Kidney (tissue), 14 donors: ENCODE results near the gene ENTPD2. TPM values are rescaled to one million over a fixed set of nuclear protein-coding genes. Genes with fewer than 3 reads are reported as not detected.

ENCODE experiments used
- DNase-seq, 5 donors: peaks; one replicate each; pipeline ENCODE4 v3.0.0-alpha.2; 2013 to 2020
- FAIRE-seq: peaks from 2 replicates; lab custom pipeline; 2012; peaks lifted over from hg19 to GRCh38; lab: Jason Lieb, UNC
- H3K27ac ChIP-seq, 2 donors: one replicate each; pipeline ENCODE4 v1.7.0; 2013; ENCODE audit warnings: low read depth in 2 of 2, low read length in 2 of 2, inconsistent platforms in 1 of 2
- H3K27me3 ChIP-seq: one replicate; pipeline ENCODE4 v1.7.1; 2013; ENCODE audit warnings: low read length, inconsistent platforms; ENCODE audit not compliant: control insufficient read depth, insufficient read depth
- H3K36me3 ChIP-seq, 3 donors: one replicate each; pipeline versions ENCODE4 v1.7.0 to v1.7.1; 2013; ENCODE audit warnings: low read length in 3 of 3, control low read depth in 1 of 3, inconsistent platforms in 1 of 3; ENCODE audit not compliant: insufficient read depth in 3 of 3, control insufficient read depth in 2 of 3
- H3K4me1 ChIP-seq, 3 donors: one replicate each; pipeline versions ENCODE4 v1.7.0 to v1.7.1; 2013; ENCODE audit warnings: low read length in 3 of 3, inconsistent platforms in 1 of 3, low read depth in 1 of 3; ENCODE audit not compliant: control insufficient read depth in 2 of 3, insufficient read depth in 2 of 3
- H3K4me3 ChIP-seq, 3 donors: one replicate each; pipeline versions ENCODE4 v1.7.0 to v1.8.1; 2013; ENCODE audit warnings: low read length in 3 of 3, control low read depth in 1 of 3, inconsistent platforms in 1 of 3
- H3K9ac ChIP-seq, 3 donors: one replicate each; pipeline versions ENCODE4 v1.7.0 to v1.7.1; 2013; ENCODE audit warnings: low read length in 3 of 3, control low read depth in 1 of 3, inconsistent platforms in 1 of 3
- H3K9me3 ChIP-seq, 3 donors: one replicate each; pipeline versions ENCODE4 v1.7.0 to v1.7.1; 2013; ENCODE audit warnings: low read length in 3 of 3, control low read depth in 1 of 3, inconsistent platforms in 1 of 3; ENCODE audit not compliant: control insufficient read depth in 2 of 3, insufficient read depth in 1 of 3
- intact Hi-C: fragments of 100-400 bp; cut with DNase I; formaldehyde crosslinking; loops from one replicate; pipeline ENCODE4 v1.11.1; 2022
- polyA plus RNA-seq: library from polyadenylated mRNA; stranded (reverse); fragments of 350-450 nt; fragmentation: Illumina TruSeq; extraction: RNeasy Lipid Tissue Mini Kit (QIAGEN cat#74804); gene quantifications from one replicate; pipeline ENCODE4 v1.2.3, GENCODE V29; 2014; ENCODE audit warnings: low read depth, low replicate concordance; ENCODE audit not compliant: insufficient read depth
- total RNA-seq: library from RNA; stranded (reverse); fragmentation: NEBNext Ultra II Directional; extraction: Animal tissue kit (Norgen Biotek cat#: 25700); gene quantifications from one replicate; pipeline ENCODE4 v1.2.1, GENCODE V29; 2021
- TF ChIP-seq, protein P1 (sequence below): IDR thresholded peaks from 3 replicates; pipeline ENCODE4 v1.5.1; 2012; ENCODE audit warnings: mild to moderate bottlenecking, moderate library complexity, borderline replicate concordance; ENCODE audit not compliant: insufficient read depth; ENCODE audit errors: extremely low read depth
- donor health status: control.
- donor health status: control.
- donor health status: control.
- donor health status: control.
- donor health status: control.
- donor health status: DM: yes; HTN: yes; CAD: no.
- donor health status: Normal renal cell carcinoma (clear cell type).

The ENTPD2 gene
- total and polyA plus RNA-seq, 2 donors from 2014 or later: 5.5 to 9.3 TPM

DNA sequence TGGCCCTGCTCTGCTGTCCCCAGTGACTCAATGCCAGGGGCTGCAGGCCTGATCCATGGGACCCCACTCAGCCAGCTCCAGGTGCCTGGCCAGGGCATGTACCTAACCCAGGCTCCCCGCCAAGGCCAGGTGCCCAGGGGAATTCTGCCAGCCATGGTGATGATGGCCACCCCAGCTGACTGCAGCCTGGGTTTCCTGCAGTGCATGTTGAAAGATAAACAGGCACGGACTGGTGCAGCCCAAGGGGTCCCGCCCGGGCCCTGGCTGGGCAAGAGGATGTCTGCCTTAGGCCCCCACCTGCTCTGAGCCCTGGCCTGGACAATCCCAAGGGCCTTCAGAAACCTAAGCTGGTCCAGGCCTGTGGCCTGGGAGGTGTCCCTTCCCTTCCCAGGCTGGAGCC is 27.0 kb downstream of the ENTPD2 start:
- peak overlapping the region; percentile 22 to 54 for H3K27ac ChIP-seq
- H3K36me3 ChIP-seq: no peaks in the 10 kb centered on the region
- TF ChIP-seq, protein P1, sequence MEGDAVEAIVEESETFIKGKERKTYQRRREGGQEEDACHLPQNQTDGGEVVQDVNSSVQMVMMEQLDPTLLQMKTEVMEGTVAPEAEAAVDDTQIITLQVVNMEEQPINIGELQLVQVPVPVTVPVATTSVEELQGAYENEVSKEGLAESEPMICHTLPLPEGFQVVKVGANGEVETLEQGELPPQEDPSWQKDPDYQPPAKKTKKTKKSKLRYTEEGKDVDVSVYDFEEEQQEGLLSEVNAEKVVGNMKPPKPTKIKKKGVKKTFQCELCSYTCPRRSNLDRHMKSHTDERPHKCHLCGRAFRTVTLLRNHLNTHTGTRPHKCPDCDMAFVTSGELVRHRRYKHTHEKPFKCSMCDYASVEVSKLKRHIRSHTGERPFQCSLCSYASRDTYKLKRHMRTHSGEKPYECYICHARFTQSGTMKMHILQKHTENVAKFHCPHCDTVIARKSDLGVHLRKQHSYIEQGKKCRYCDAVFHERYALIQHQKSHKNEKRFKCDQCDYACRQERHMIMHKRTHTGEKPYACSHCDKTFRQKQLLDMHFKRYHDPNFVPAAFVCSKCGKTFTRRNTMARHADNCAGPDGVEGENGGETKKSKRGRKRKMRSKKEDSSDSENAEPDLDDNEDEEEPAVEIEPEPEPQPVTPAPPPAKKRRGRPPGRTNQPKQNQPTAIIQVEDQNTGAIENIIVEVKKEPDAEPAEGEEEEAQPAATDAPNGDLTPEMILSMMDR: no peak
- DNase-seq (no peak), FAIRE-seq (no peak)
- peak overlapping the region in 1 of 3 donors; percentile 62 for H3K4me3 ChIP-seq
- H3K27me3 ChIP-seq: no peaks in the 10 kb centered on the region
- intact Hi-C loops: loop anchor here (10.0 kb wide), 1 partner anchor 72 kb away; the partner anchor contains the start of gene LCN12
- peaks cover 0 to 39% (median 20%) of the 10 kb centered on the region in 3 donors for H3K4me1 ChIP-seq
- H3K9ac ChIP-seq: peak overlapping the region in 1 of 3 donors; percentile 69
- no peaks in the 10 kb centered on the region for H3K9me3 ChIP-seq

DNA sequence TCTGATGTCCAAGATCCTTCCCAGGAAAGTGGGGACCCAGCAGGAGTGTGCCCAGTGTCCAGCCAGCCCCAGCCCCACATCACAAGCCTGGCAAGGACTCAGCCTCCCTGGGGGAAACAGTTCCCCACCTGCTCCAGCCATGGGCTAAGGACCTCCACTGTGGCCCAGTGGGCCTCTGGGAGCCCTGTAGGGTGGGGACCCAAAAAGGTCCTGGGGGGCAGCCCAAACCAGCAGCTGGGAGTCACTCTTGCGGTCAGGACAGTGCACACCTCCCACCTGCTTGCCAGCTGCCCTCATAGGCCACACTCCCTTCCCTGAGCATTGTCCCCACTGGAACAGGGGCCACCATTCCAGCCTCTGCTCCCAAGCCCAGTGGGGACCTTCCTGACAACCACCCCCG is 27.5 kb downstream of the ENTPD2 start:
- intact Hi-C loops: loop anchor here (10.0 kb wide), 1 partner anchor 72 kb away; the partner anchor contains the start of gene LCN12
- Histone ChIP-seq H3K36me3 (no peaks in the 10 kb centered on the region), H3K4me1 (peaks cover 0 to 39% (median 20%) of the 10 kb centered on the region in 3 donors), H3K9ac (peak overlapping the region in 1 of 3 donors; percentile 26), H3K9me3 (no peaks in the 10 kb centered on the region), H3K27me3 (no peaks in the 10 kb centered on the region), H3K4me3 (no peak overlapping the region), H3K27ac (peak overlapping the region in 1 of 2 donors; percentile 22)
- TF ChIP-seq, protein P1: no peak
- no peak for DNase-seq
- no peak for FAIRE-seq

DNA sequence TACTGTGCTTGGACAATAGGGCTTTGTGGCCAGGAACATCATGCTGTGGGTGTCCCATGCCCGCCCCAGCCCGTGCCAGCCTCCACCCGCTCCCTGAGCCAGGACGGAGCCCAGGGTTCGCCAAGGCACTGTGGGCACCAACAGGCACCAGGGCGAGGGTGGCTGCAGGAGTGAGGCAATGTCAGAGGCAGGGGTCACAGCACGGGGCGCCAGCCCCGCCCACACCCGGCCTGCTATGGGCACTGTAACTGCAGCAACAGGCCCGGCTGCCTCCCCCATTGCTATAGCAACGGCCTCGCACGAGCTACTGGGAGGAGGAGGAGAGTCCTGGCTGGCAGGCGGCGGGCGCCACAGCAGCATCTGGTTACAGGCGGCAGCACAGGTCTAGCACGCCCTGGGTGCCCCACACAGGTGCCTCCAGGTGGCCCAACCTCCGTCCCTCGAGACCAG is 28.3 kb downstream of the ENTPD2 start:
- FAIRE-seq: no peak
- TF ChIP-seq, protein P1: no peak
- DNase-seq: peak; percentile 95 to 97 (median 96)
- Histone ChIP-seq H3K9ac (peak overlapping the region in 1 of 3 donors; percentile 26), H3K9me3 (no peaks in the 10 kb centered on the region), H3K27me3 (no peaks in the 10 kb centered on the region), H3K27ac (peak overlapping the region; percentile 55 to 57), H3K4me1 (peaks cover 0 to 38% (median 20%) of the 10 kb centered on the region in 3 donors), H3K36me3 (no peaks in the 10 kb centered on the region), H3K4me3 (no peak overlapping the region)
- intact Hi-C loops: loop anchor here (10.0 kb wide), 1 partner anchor 71 kb away; the partner anchor contains the start of gene LCN12
